SH-SY5Y (cell line): Measurements from ENCODE around the gene MAP4K3.

ENCODE experiments used
- GATA2 ChIP-seq: IDR thresholded peaks from 2 replicates; pipeline ENCODE4 v1.6.1; 2011; ENCODE audit warnings: mild to moderate bottlenecking, low read depth, low read length
- GATA3 ChIP-seq: IDR thresholded peaks from 2 replicates; pipeline ENCODE4 v1.6.1; 2011; ENCODE audit warnings: low read depth, mild to moderate bottlenecking, low read length, moderate library complexity

MAP4K3 gene

GRCh38 chr2:39380525-39381150, 56.4 kb downstream of the MAP4K3 start:
- TF ChIP-seq GATA3 (no peak), GATA2 (no peak)

- no peak for TF ChIP-seq GATA3
- TF ChIP-seq GATA2 = no peak
Observed at GRCh38 chr2:39379643-39380524, 57.2 kb downstream of the MAP4K3 start.

GRCh38 chr2:39378968-39379367, 58.1 kb downstream of the MAP4K3 start:
- no peak for TF ChIP-seq GATA3
- no peak for TF ChIP-seq GATA2

GRCh38 chr2:39377226-39377939, 59.7 kb downstream of the MAP4K3 start:
- TF ChIP-seq GATA2 (no peak), GATA3 (no peak)

DNA sequence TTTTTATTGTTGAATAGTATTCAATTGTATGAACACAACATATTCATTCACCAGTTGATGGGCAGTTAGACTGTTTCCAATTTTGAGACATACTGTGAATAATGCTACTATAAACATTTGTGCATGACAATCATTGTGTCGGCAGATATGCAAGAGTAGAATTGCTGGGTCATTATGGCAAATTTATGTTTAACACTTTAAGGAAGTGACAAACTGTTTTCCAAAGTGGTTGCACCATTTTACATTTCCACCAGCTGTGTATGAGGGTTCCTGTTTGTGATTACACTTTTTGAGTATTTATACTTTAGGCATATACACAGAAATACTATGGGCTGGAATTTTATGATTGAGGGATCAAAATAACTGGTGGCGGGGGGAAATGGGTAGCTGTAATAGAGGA, 61.2 kb downstream of the MAP4K3 start:
- TF ChIP-seq GATA3 (no peak), GATA2 (no peak)

- TF ChIP-seq GATA3 (no peak), GATA2 (no peak)
Observed at GRCh38 chr2:39373181-39373802, 63.8 kb downstream of the MAP4K3 start.

DNA sequence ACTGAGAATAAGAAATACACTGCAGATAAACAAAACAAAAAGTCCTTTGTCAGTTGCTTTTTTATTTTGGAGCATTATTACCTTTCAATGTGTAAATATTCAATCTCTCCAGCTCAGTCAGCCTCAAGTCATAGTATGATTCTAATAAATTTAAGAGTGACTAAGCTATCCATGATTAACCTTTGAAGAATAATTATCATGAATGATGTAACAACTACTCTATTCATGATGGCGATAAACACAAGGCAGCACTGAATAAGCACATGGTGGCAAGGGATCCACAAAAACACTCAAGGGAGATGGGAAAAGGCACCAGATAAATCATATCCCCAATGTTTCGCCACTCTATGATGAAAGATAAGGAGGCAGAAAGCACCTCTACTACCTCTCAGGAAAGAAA, 67.0 kb downstream of the MAP4K3 start:
- TF ChIP-seq GATA2 (no peak), GATA3 (no peak)

DNA sequence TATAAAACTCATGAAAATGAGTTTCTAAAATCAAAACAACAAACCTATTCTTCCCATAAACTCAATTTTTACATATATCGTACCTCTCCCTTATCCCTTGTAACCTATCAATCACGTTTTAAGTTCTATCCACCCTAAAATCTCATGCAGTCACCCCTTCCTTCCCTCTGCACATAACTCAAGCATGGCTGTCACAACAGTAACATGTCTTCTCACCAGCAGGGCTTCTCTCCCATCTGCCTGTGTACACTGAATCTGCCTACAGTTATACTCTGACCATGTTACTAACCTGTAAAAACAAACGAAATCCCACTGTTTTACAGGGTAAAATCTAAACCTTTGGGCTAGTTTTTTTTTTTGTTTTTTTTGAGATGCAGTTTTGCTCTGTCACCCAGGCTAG, 68.2 kb downstream of the MAP4K3 start:
- TF ChIP-seq GATA3 = no peak
- TF ChIP-seq GATA2 = no peak

- TF ChIP-seq GATA3 (no peak), GATA2 (no peak)
Observed at GRCh38 chr2:39368376-39368775, 68.7 kb downstream of the MAP4K3 start.

DNA sequence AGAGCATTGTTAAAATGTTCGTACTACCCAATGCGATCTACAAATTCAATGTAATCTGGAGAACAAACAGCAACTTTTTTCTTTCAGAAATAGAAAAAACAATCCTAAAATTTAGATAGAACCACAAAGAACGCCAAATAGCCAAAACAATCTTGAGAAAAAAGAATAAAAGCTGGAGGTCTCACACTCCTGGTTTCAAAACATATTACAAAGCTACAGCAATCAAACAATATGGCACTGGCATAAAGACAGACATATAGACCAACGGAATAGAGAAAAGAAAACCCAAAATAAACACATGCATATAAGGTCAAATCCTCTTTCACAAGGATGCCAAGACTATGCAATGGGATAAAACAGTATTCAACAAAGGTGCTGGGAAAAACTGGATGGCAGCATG, 74.5 kb downstream of the MAP4K3 start:
- TF ChIP-seq GATA2 (no peak), GATA3 (no peak)

GRCh38 chr2:39361511-39361910, 75.6 kb downstream of the MAP4K3 start:
- TF ChIP-seq GATA2 (no peak), GATA3 (no peak)

DNA sequence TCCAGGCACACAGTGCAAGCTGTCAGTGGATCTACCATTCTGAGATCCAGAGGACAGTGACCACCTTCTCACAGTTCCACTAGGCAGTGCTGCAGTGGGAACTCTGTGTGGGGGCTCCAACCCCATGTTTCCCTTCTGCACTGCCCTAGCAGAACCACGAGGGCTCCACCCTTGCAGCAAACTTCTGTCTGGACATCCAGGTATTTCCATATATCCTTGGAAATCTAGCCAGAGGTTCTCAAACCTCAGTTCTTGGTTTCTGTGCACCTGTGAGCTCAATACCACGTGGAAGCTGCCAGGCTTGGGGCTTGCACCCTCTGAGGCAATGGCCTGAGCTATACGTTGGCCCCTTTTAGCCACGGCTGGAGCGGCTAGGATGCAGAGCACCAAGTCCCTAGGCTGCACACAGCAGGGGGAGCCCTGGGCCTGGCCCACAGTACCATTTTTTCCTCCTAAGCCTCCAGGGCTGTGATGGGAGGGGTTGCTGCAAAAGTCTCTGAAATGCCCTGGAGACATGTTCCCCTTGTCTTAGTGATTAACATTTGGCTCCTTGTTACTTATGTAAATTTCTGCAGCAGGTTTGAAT, 77.5 kb downstream of the MAP4K3 start:
- no peak for TF ChIP-seq GATA3
- TF ChIP-seq GATA2 = no peak

DNA sequence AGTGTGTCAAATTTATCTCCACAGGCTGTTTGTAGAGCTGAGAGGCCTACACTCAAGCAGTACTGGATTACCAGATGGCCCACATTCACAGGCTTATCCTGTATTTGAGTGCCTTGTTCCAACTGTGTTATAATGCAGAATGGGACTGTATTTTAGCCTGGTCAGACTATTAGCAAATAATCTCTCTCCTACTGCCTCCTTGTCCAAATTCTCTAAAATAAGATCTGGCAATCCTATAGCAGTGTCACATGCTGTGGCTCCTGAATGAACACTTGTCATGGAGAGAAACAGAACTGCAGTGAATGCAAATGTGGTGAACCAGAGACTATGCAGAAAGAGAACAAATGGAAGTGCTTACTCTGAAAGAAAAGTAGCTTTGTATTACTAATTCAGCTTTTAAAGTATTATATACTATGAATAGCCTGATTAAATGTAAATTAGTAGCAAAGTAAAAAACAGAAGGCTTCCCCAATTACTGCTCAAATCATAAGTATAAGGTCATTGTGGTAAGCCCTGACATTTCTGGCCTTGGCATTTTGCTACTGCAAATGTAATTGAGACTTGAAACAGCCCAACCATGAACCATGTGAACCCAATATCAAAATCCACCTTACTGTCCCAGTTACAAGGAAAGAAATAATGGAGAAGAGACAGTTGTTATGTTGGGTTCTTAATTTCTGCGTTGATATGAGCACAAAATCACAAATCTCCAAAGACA, 80.0 kb downstream of the MAP4K3 start:
- no peak for TF ChIP-seq GATA2
- no peak for TF ChIP-seq GATA3
